Tibial nerve (tissue), 4 donors: Measurements from ENCODE around the gene APP.

Source experiments
- EP300 ChIP-seq, 2 donors: sonication (generic); formaldehyde crosslinking; IDR thresholded peaks; one replicate each; pipeline ENCODE4 v1.6.1; 2017; ENCODE audit warnings: antibody characterized with exemption in 2 of 2, mild to moderate bottlenecking in 1 of 2
- POLR2A ChIP-seq, 2 donors: fragments of 450-650 bp; IDR thresholded peaks; one replicate each; pipeline ENCODE4 v1.6.1; 2017; ENCODE audit warnings: antibody characterized with exemption in 2 of 2, mild to moderate bottlenecking in 2 of 2, moderate library complexity in 2 of 2
- TF ChIP-seq, protein P1 (sequence below), 5 experiments: fragments of 200-600 bp in 3 of 5; fragments of 450-650 bp in 2 of 5; sonication (generic) in 3 of 5; IDR thresholded peaks; one replicate each; pipeline ENCODE4 v1.5.1; 2016 to 2019; ENCODE audit warnings: antibody characterized with exemption in 5 of 5, mild to moderate bottlenecking in 3 of 5, moderate library complexity in 2 of 5

DNA sequence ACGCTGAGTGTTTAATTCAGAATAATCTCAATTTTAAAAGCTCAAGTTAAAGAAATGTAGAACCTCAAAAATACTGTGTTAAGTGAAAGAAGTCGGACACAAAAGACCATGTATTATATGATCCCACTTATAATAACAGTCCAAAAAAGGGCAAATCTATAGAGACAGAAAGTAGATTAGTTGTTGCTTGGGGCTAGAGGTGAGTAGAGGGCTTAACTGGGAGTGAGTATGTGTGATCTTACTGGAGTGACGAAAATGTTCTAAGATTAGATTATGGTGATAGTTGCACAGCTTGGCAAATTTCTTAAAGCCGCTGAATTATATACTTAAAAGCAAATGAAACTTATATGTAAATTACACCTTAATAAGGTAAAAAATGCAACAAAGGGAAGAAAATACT is 150.5 kb downstream of the APP start:
- TF ChIP-seq, protein P1, sequence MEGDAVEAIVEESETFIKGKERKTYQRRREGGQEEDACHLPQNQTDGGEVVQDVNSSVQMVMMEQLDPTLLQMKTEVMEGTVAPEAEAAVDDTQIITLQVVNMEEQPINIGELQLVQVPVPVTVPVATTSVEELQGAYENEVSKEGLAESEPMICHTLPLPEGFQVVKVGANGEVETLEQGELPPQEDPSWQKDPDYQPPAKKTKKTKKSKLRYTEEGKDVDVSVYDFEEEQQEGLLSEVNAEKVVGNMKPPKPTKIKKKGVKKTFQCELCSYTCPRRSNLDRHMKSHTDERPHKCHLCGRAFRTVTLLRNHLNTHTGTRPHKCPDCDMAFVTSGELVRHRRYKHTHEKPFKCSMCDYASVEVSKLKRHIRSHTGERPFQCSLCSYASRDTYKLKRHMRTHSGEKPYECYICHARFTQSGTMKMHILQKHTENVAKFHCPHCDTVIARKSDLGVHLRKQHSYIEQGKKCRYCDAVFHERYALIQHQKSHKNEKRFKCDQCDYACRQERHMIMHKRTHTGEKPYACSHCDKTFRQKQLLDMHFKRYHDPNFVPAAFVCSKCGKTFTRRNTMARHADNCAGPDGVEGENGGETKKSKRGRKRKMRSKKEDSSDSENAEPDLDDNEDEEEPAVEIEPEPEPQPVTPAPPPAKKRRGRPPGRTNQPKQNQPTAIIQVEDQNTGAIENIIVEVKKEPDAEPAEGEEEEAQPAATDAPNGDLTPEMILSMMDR (IDR thresholded peaks at IDR 0.05): no peak
- no peak for TF ChIP-seq EP300 (IDR thresholded peaks at IDR 0.05)
- no peak for TF ChIP-seq POLR2A (IDR thresholded peaks at IDR 0.05)
